Measurements from ENCODE around the gene RTEL1. TPM values are rescaled to one million over a fixed set of nuclear protein-coding genes. Genes with fewer than 3 reads are reported as not detected.
A peak's percentile ranks its signal among the peaks of the same experiment; 100 is the strongest.

Gene RTEL1
- total RNA-seq, 1 experiment from 2014 or later: 26.1 TPM

DNA sequence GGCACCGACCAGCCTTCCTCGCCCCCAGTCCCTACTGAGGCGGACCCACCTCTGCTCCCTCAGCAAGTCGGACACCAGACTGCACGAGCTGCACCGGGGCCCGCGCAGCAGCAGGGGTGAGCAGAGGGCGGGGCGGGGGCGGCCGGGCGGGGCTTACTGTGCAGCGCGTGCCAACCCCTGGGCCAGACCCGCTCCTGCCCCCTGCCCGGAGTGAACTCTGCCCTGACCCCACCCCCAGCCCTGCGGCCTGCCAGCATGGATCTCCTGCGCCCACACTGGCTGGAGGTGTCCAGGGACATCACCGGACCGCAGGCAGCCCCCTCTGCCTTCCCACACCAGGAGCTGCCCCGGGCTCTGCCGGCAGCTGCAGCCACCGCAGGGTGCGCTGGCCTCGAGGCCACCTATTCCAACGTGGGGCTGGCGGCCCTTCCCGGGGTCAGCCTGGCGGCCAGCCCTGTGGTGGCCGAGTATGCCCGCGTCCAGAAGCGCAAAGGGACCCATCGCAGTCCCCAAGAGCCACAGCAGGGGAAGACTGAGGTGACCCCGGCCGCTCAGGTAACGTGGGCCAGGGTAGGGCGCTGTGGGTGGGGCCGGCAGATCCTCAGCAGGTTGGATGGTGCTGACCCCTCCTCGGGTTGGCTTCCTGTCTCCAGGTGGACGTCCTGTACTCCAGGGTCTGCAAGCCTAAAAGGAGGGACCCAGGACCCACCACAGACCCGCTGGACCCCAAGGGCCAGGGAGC lies 80.0 kb downstream of the RTEL1 start:
- Histone ChIP-seq H3K36me3 (ENCODE audit: control insufficient read depth, insufficient read depth, low read length) (no peaks in the 10 kb centered on the region), H3K4me1 (ENCODE audit: control insufficient read depth, insufficient read depth, low read length) (peaks cover 42% of the 10 kb centered on the region), H3K9me3 (ENCODE audit: control insufficient read depth, insufficient read depth, low read depth, low read length) (no peaks in the 10 kb centered on the region), H3K27me3 (ENCODE audit: control insufficient read depth, insufficient read depth, low read length) (no peaks in the 10 kb centered on the region), H3K4me3 (ENCODE audit: low read depth in 2 of 2, low read length in 2 of 2) (no peak overlapping the region), H3K27ac (ENCODE audit: low read length) (no peak overlapping the region)
- in situ Hi-C loops (cut with HindIII; ENCODE audit: low pct_unique_long_range_greater_than_20kb, low sequenced_read_pairs) (no loop called here), intact Hi-C loops (cut with micrococcal nuclease; ENCODE audit: unreplicated experiment) (no loop called here)
- ATAC-seq (peak; percentile 10; the same call in 1 of the 2 replicates), DNase-seq (ENCODE audit: low read depth, low spot score) (no peak)
- CTCF ChIA-PET: no interaction called here
- POLR2A ChIA-PET: interaction anchor here (0.7 kb wide), 1 partner anchor 50 kb away, joined by 3 read pairs; no protein-coding TSS in a partner anchor
- BruUV-seq (replicated peaks): no TSS peak
- TF ChIP-seq, protein P1, sequence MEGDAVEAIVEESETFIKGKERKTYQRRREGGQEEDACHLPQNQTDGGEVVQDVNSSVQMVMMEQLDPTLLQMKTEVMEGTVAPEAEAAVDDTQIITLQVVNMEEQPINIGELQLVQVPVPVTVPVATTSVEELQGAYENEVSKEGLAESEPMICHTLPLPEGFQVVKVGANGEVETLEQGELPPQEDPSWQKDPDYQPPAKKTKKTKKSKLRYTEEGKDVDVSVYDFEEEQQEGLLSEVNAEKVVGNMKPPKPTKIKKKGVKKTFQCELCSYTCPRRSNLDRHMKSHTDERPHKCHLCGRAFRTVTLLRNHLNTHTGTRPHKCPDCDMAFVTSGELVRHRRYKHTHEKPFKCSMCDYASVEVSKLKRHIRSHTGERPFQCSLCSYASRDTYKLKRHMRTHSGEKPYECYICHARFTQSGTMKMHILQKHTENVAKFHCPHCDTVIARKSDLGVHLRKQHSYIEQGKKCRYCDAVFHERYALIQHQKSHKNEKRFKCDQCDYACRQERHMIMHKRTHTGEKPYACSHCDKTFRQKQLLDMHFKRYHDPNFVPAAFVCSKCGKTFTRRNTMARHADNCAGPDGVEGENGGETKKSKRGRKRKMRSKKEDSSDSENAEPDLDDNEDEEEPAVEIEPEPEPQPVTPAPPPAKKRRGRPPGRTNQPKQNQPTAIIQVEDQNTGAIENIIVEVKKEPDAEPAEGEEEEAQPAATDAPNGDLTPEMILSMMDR (IDR thresholded peaks at IDR 0.05): no peak
- TF ChIP-seq POLR2AphosphoS5 (IDR thresholded peaks at IDR 0.05; ENCODE audit: low read depth, low read length) (no peak; the same call in 1 of the 2 replicates), SIN3A (IDR thresholded peaks at IDR 0.05; ENCODE audit: borderline replicate concordance, insufficient read depth, low read depth, low read length) (no peak), TCF7L2 (IDR thresholded peaks at IDR 0.05; ENCODE audit: low read depth, low read length) (no peak)
- TF ChIP-seq, protein P2, sequence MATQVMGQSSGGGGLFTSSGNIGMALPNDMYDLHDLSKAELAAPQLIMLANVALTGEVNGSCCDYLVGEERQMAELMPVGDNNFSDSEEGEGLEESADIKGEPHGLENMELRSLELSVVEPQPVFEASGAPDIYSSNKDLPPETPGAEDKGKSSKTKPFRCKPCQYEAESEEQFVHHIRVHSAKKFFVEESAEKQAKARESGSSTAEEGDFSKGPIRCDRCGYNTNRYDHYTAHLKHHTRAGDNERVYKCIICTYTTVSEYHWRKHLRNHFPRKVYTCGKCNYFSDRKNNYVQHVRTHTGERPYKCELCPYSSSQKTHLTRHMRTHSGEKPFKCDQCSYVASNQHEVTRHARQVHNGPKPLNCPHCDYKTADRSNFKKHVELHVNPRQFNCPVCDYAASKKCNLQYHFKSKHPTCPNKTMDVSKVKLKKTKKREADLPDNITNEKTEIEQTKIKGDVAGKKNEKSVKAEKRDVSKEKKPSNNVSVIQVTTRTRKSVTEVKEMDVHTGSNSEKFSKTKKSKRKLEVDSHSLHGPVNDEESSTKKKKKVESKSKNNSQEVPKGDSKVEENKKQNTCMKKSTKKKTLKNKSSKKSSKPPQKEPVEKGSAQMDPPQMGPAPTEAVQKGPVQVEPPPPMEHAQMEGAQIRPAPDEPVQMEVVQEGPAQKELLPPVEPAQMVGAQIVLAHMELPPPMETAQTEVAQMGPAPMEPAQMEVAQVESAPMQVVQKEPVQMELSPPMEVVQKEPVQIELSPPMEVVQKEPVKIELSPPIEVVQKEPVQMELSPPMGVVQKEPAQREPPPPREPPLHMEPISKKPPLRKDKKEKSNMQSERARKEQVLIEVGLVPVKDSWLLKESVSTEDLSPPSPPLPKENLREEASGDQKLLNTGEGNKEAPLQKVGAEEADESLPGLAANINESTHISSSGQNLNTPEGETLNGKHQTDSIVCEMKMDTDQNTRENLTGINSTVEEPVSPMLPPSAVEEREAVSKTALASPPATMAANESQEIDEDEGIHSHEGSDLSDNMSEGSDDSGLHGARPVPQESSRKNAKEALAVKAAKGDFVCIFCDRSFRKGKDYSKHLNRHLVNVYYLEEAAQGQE (IDR thresholded peaks at IDR 0.05; ENCODE audit: insufficient read depth in 1 of 2, low read depth in 2 of 2, low read length in 1 of 2): no peak

DNA sequence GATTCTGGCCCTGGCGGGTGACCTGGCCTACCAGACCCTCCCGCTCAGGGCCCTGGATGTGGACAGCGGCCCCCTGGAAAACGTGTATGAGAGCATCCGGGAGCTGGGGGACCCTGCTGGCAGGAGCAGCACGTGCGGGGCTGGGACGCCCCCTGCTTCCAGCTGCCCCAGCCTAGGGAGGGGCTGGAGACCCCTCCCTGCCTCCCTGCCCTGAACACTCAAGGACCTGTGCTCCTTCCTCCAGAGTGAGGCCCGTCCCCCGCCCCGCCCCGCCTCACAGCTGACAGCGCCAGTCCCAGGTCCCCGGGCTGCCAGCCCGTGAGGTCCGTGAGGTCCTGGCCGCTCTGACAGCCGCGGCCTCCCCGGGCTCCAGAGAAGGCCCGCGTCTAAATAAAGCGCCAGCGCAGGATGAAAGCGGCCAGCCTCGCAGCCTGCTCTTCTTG lies 80.6 kb downstream of the RTEL1 start:
- in situ Hi-C loops (cut with HindIII; ENCODE audit: low pct_unique_long_range_greater_than_20kb, low sequenced_read_pairs) (no loop called here), intact Hi-C loops (cut with micrococcal nuclease; ENCODE audit: unreplicated experiment) (no loop called here)
- Histone ChIP-seq H3K9me3 (ENCODE audit: control insufficient read depth, insufficient read depth, low read depth, low read length) (no peaks in the 10 kb centered on the region), H3K27me3 (ENCODE audit: control insufficient read depth, insufficient read depth, low read length) (no peaks in the 10 kb centered on the region), H3K4me1 (ENCODE audit: control insufficient read depth, insufficient read depth, low read length) (peaks cover 45% of the 10 kb centered on the region), H3K4me3 (ENCODE audit: low read depth in 2 of 2, low read length in 2 of 2) (peak overlapping the region; percentile 33 to 48), H3K36me3 (ENCODE audit: control insufficient read depth, insufficient read depth, low read length) (no peaks in the 10 kb centered on the region; the same call in 1 of the 2 replicates), H3K27ac (ENCODE audit: low read length) (peak overlapping the region; percentile 70; the same call in 1 of the 2 replicates)
- ChIA-PET POLR2A (no interaction called here), CTCF (interaction anchor here (0.6 kb wide), 1 partner anchor 1199 kb away, joined by 4 read pairs; no protein-coding TSS in a partner anchor)
- peak; percentile 65; the same call in 1 of the 2 replicates for TF ChIP-seq SIN3A (IDR thresholded peaks at IDR 0.05; ENCODE audit: borderline replicate concordance, insufficient read depth, low read depth, low read length)
- TF ChIP-seq, protein P2 (IDR thresholded peaks at IDR 0.05; ENCODE audit: insufficient read depth in 1 of 2, low read depth in 2 of 2, low read length in 1 of 2): no peak
- no TSS peak for BruUV-seq (replicated peaks)
- DNase-seq (ENCODE audit: low read depth, low spot score) (no peak), ATAC-seq (peak; percentile 53)

Measured in Panc1 (cell line).